ENCODE measurements around the gene CHML.

GRCh38 chr1:241679961-241680360 lies 39.8 kb upstream of the CHML start:
- TF ChIP-seq GATA3 (IDR thresholded peaks at IDR 0.05; ENCODE audit: low read depth, low read length) (no peak), GATA2 (IDR thresholded peaks at IDR 0.05; ENCODE audit: low read depth, low read length) (no peak)
